ENCODE data around the gene GADD45G.

GADD45G gene

DNA sequence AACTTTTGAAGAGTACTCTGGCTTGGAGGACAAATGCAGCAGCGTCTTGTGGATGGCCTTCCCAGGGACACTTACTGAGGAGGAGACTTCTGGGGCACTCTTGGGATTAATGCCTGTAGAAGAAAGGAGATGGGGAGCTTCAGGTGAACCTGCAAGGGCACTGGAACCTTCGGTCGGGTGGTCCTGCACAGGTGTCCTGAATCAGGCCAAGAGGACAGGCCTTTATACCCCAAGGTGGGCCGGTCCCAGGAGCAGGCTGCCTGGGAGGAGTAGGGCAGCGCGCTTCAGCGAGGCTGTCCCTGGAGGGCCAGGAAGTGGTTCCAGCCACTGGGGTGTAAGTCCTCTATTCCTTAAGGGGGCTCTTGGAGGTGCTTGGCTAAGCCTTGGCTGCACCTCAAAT lies 27.9 kb downstream of the GADD45G start:
- Histone ChIP-seq H3K27ac (ENCODE audit: low read length) (no peak overlapping the region), H3K27me3 (ENCODE audit: control insufficient read depth in 1 of 2, insufficient read depth in 2 of 2, low read length in 2 of 2) (no peaks in the 10 kb centered on the region), H3K9ac (ENCODE audit: low read length in 2 of 2) (no peak overlapping the region), H3K4me1 (ENCODE audit: control insufficient read depth, insufficient read depth, low read length) (peaks cover 42% of the 10 kb centered on the region), H3K9me3 (ENCODE audit: control insufficient read depth in 2 of 2, low read length in 2 of 2) (no peaks in the 10 kb centered on the region), H3K4me3 (ENCODE audit: low read length in 2 of 2) (no peak overlapping the region), H3K36me3 (ENCODE audit: control insufficient read depth in 2 of 2, insufficient read depth in 2 of 2, low read length in 2 of 2) (no peaks in the 10 kb centered on the region)

DNA sequence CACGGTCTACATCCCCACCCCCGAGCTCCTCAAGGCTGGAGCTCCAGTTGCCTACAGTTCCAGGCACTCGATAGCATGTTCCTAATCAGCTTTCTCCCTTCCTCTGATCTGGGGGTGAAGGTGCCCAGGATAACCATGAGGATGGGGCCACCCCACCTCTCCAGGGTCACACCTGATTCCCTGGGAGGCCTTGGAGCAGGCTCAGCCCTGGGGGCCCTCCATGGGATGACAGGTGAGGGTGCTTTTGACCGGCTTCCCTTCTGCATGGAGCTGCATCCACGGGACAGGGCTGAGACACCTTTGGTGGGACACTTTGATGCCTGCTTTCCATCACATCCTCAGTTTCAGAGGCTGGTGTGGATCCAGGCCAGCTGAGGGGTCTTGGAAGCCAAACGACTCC lies 28.6 kb downstream of the GADD45G start:
- no peak overlapping the region for H3K4me3 ChIP-seq (ENCODE audit: low read length in 2 of 2)
- H3K27ac ChIP-seq (ENCODE audit: low read length) = no peak overlapping the region
- no peaks in the 10 kb centered on the region for H3K36me3 ChIP-seq (ENCODE audit: control insufficient read depth in 2 of 2, insufficient read depth in 2 of 2, low read length in 2 of 2)
- H3K9ac ChIP-seq (ENCODE audit: low read length in 2 of 2) = no peak overlapping the region
- no peaks in the 10 kb centered on the region for H3K9me3 ChIP-seq (ENCODE audit: control insufficient read depth in 2 of 2, low read length in 2 of 2)
- no peaks in the 10 kb centered on the region for H3K27me3 ChIP-seq (ENCODE audit: control insufficient read depth in 1 of 2, insufficient read depth in 2 of 2, low read length in 2 of 2)
- peaks cover 47% of the 10 kb centered on the region for H3K4me1 ChIP-seq (ENCODE audit: control insufficient read depth, insufficient read depth, low read length)

DNA sequence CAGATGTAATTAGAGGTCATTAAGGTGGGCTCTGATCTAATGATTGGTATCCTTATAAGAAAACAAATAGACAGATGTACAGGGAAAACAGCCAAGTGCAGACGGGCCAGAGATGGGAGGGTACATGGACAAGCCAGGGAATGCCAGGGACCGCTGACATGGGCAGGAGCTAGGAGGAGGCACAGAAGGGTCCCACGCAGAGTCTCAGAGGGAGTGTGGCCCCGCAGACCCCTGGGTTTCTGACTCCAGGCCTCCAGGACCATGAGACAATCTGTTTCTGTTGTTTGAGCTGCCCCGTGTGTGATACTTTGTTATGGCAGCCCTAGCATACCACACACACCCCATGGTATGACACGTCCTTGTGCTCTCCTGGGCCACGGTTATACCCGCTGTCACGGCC lies 29.1 kb downstream of the GADD45G start:
- no peaks in the 10 kb centered on the region for H3K36me3 ChIP-seq (ENCODE audit: control insufficient read depth in 2 of 2, insufficient read depth in 2 of 2, low read length in 2 of 2)
- H3K27me3 ChIP-seq (ENCODE audit: control insufficient read depth in 1 of 2, insufficient read depth in 2 of 2, low read length in 2 of 2) = no peaks in the 10 kb centered on the region
- H3K27ac ChIP-seq (ENCODE audit: low read length) = no peak overlapping the region
- no peak overlapping the region for H3K9ac ChIP-seq (ENCODE audit: low read length in 2 of 2)
- H3K4me1 ChIP-seq (ENCODE audit: control insufficient read depth, insufficient read depth, low read length) = peaks cover 52% of the 10 kb centered on the region
- no peak overlapping the region for H3K4me3 ChIP-seq (ENCODE audit: low read length in 2 of 2)
- H3K9me3 ChIP-seq (ENCODE audit: control insufficient read depth in 2 of 2, low read length in 2 of 2) = no peaks in the 10 kb centered on the region

DNA sequence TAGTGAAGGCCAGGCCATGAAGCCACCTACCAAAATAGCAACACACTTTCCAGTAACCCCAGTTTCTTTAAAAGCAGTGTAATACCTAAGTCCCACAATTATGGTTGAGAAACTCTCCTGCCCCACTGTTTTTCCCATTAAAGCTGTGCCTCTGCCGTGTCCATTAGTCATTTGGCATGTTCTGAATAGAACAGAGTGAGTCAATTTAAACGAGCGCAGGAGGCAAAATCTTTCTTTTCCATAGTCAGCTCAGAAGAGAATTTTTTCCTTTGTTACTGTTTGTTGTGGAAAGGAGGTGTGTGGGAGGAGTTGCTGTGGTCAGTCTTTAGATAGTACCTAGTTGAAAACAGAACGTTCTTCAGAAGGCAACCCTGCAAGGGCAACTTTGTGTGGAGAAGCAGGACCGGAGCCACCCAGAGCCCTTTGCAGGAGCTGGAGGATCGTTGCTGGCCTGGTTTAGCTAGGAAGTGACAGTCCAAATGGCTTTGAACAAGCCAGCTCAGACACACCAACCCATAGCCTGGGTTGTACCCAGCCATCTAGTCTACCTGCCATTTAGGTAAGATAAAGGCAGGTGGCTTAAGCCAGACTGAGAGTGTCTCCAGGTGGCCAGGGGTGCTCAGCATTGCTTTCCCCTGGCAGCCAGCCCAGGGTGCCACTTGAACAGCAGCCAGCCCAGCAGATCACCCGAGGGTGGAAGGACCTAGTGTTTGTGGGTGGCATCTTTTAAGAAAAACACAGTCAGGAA lies 30.4 kb downstream of the GADD45G start:
- H3K27ac ChIP-seq (ENCODE audit: low read length) = peak overlapping the region; percentile 25
- peaks cover 65% of the 10 kb centered on the region for H3K4me1 ChIP-seq (ENCODE audit: control insufficient read depth, insufficient read depth, low read length)

DNA sequence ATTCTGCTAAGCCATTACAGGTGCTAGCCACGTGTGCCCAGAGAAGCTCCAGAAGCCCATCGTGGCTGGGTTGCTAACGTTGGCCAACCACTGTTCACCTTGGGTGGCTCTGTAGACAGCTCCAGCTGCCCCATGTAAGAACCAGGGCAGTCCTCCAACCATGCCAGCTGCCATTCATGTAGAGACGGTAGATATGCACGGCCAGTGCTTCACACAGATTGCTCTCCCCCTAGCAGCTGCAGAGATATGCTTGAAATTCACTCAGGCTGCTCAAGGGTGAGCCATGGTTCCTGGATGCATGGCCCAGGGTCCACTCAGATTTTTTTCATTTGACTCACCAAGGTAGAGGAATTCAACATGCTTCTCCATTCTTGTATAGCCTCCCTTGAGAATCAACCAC lies 31.0 kb downstream of the GADD45G start:
- Histone ChIP-seq H3K27ac (ENCODE audit: low read length) (no peak overlapping the region), H3K9me3 (ENCODE audit: control insufficient read depth in 2 of 2, low read length in 2 of 2) (no peaks in the 10 kb centered on the region), H3K27me3 (ENCODE audit: control insufficient read depth in 1 of 2, insufficient read depth in 2 of 2, low read length in 2 of 2) (no peaks in the 10 kb centered on the region), H3K4me1 (ENCODE audit: control insufficient read depth, insufficient read depth, low read length) (peaks cover 67% of the 10 kb centered on the region), H3K9ac (ENCODE audit: low read length in 2 of 2) (no peak overlapping the region), H3K4me3 (ENCODE audit: low read length in 2 of 2) (no peak overlapping the region), H3K36me3 (ENCODE audit: control insufficient read depth in 2 of 2, insufficient read depth in 2 of 2, low read length in 2 of 2) (no peaks in the 10 kb centered on the region)

More for the DNA sequence above, 30.4 kb downstream of the GADD45G start:
- no peak overlapping the region for H3K9ac ChIP-seq (ENCODE audit: low read length in 2 of 2)
- H3K9me3 ChIP-seq (ENCODE audit: control insufficient read depth in 2 of 2, low read length in 2 of 2) = no peaks in the 10 kb centered on the region
- peak overlapping the region in 1 of 2 donors; percentile 22 for H3K4me3 ChIP-seq (ENCODE audit: low read length in 2 of 2)
- no peaks in the 10 kb centered on the region for H3K36me3 ChIP-seq (ENCODE audit: control insufficient read depth in 2 of 2, insufficient read depth in 2 of 2, low read length in 2 of 2)
- H3K27me3 ChIP-seq (ENCODE audit: control insufficient read depth in 1 of 2, insufficient read depth in 2 of 2, low read length in 2 of 2) = no peaks in the 10 kb centered on the region

DNA sequence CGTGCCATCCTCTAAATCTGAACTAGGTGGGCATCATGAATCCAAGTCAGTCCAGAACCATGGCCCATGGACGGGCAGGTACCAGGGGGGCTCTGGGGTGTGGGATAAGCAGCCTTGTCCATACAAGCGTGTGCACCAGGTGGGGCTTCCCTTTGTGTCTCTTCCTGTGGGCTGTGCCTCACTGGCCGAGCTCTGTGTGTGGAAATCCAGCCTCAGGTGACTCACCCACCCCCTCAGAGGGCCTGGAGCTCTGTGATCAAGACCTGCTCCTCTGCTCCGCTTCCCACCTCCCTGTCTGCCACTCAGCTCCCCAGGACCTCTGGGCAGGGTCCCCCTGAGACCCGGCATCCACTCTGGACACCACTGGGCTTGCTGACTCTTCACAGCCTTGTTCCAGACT lies 33.0 kb downstream of the GADD45G start:
- no peak overlapping the region for H3K27ac ChIP-seq (ENCODE audit: low read length)
- H3K9ac ChIP-seq (ENCODE audit: low read length in 2 of 2) = no peak overlapping the region
- no peak overlapping the region for H3K4me3 ChIP-seq (ENCODE audit: low read length in 2 of 2)
- peaks cover 52% of the 10 kb centered on the region for H3K4me1 ChIP-seq (ENCODE audit: control insufficient read depth, insufficient read depth, low read length)
- H3K27me3 ChIP-seq (ENCODE audit: control insufficient read depth in 1 of 2, insufficient read depth in 2 of 2, low read length in 2 of 2) = no peaks in the 10 kb centered on the region
- no peaks in the 10 kb centered on the region for H3K36me3 ChIP-seq (ENCODE audit: control insufficient read depth in 2 of 2, insufficient read depth in 2 of 2, low read length in 2 of 2)
- H3K9me3 ChIP-seq (ENCODE audit: control insufficient read depth in 2 of 2, low read length in 2 of 2) = no peaks in the 10 kb centered on the region

DNA sequence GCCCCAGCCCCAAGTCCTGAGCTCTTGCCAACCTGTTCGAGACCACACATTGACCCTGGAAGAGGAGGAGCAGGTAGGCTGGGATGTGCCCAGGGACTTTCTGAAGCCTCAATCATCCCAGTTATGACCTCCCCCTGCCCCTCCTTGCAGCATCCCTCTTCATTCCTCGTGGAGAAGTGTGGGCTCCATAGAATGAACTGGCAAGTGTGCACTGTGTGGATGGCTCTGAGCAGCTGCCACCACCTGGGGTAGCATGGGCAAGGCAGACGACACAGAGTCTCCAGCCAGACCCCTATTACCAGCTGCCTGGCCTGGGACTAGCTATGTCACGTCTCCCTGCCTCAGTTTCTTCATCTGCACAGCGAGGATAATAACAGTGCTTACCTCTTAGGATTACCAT lies 33.5 kb downstream of the GADD45G start:
- peaks cover 47% of the 10 kb centered on the region for H3K4me1 ChIP-seq (ENCODE audit: control insufficient read depth, insufficient read depth, low read length)
- peak overlapping the region; percentile 93 for H3K27ac ChIP-seq (ENCODE audit: low read length)
- no peak overlapping the region for H3K9ac ChIP-seq (ENCODE audit: low read length in 2 of 2)

DNA sequence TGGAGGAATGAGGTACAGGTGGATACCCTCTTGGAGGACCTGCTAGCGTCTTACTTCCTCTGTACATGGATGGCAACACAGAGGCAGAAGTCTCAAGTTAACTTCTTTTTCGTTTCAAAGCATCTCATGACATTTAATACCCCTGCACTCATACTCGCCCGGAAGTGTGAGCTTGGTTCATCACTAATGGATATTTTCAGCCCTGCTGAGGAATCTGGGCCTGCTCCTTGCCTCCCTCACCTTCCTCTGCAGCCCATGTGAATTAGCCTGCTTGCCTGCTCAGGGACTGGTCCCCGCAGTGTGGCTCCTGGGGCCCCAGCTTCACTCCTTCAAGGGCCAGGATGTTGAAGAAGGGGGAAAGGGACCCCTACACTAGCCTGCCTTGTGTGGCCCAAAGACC lies 34.1 kb downstream of the GADD45G start:
- H3K9me3 ChIP-seq (ENCODE audit: control insufficient read depth in 2 of 2, low read length in 2 of 2) = no peaks in the 10 kb centered on the region
- peaks cover 45% of the 10 kb centered on the region for H3K4me1 ChIP-seq (ENCODE audit: control insufficient read depth, insufficient read depth, low read length)
- H3K36me3 ChIP-seq (ENCODE audit: control insufficient read depth in 2 of 2, insufficient read depth in 2 of 2, low read length in 2 of 2) = no peaks in the 10 kb centered on the region
- no peaks in the 10 kb centered on the region for H3K27me3 ChIP-seq (ENCODE audit: control insufficient read depth in 1 of 2, insufficient read depth in 2 of 2, low read length in 2 of 2)
- H3K27ac ChIP-seq (ENCODE audit: low read length) = peak overlapping the region; percentile 93
- no peak overlapping the region for H3K9ac ChIP-seq (ENCODE audit: low read length in 2 of 2)
- peak overlapping the region in 1 of 2 donors; percentile 29 for H3K4me3 ChIP-seq (ENCODE audit: low read length in 2 of 2)

More for the DNA sequence above, 33.5 kb downstream of the GADD45G start:
- no peak overlapping the region for H3K4me3 ChIP-seq (ENCODE audit: low read length in 2 of 2)
- H3K27me3 ChIP-seq (ENCODE audit: control insufficient read depth in 1 of 2, insufficient read depth in 2 of 2, low read length in 2 of 2) = no peaks in the 10 kb centered on the region
- no peaks in the 10 kb centered on the region for H3K9me3 ChIP-seq (ENCODE audit: control insufficient read depth in 2 of 2, low read length in 2 of 2)
- H3K36me3 ChIP-seq (ENCODE audit: control insufficient read depth in 2 of 2, insufficient read depth in 2 of 2, low read length in 2 of 2) = no peaks in the 10 kb centered on the region

DNA sequence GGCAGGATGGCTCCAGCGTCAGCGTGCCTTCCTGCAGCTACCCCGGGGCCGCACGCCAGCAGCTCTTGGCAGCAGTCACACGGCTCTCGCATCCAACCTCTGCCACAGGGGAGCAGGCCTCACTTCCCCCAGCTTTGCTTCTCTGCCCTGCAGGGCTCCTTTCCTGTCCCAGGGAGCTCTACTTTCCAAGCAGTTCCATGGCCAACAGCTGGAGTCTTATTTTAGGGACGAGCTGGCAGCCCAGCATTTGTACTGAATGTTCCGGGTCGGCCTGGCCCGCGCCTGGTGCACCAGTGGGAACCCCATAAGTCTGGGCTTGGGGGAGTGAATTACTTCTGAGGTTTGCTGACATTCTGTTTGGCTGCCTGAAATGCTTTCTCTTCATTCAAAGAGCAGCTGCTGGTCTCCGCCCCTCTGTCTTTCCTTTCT lies 34.6 kb downstream of the GADD45G start:
- Histone ChIP-seq H3K36me3 (ENCODE audit: control insufficient read depth in 2 of 2, insufficient read depth in 2 of 2, low read length in 2 of 2) (no peaks in the 10 kb centered on the region), H3K4me1 (ENCODE audit: control insufficient read depth, insufficient read depth, low read length) (peaks cover 41% of the 10 kb centered on the region), H3K27ac (ENCODE audit: low read length) (peak overlapping the region; percentile 93), H3K9ac (ENCODE audit: low read length in 2 of 2) (peak overlapping the region; percentile 50 to 51), H3K4me3 (ENCODE audit: low read length in 2 of 2) (peak overlapping the region in 1 of 2 donors; percentile 8), H3K27me3 (ENCODE audit: control insufficient read depth in 1 of 2, insufficient read depth in 2 of 2, low read length in 2 of 2) (no peaks in the 10 kb centered on the region), H3K9me3 (ENCODE audit: control insufficient read depth in 2 of 2, low read length in 2 of 2) (no peaks in the 10 kb centered on the region)

DNA sequence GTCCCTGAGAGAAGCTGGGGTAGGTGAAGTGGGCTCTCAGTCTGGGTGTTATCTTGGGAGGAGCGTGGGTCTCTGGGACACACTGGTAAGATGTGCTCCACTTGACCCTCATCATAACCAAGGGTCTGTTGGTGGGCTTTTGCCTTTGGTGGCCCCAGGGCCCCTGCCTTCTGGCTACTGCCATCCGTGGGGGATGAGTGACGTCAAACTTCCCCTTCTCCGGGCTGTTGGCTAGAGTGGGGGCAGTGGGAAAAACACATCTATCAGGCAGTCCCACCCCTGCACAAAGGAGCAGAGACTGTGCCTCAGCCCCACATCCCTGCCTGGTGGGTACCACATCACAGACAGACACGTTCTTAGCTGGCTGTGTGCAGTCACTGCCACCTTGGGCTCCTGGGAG lies 35.1 kb downstream of the GADD45G start:
- Histone ChIP-seq H3K27ac (ENCODE audit: low read length) (peak overlapping the region; percentile 93), H3K27me3 (ENCODE audit: control insufficient read depth in 1 of 2, insufficient read depth in 2 of 2, low read length in 2 of 2) (no peaks in the 10 kb centered on the region), H3K4me1 (ENCODE audit: control insufficient read depth, insufficient read depth, low read length) (peaks cover 41% of the 10 kb centered on the region), H3K9ac (ENCODE audit: low read length in 2 of 2) (peak overlapping the region; percentile 50 to 51), H3K4me3 (ENCODE audit: low read length in 2 of 2) (peak overlapping the region in 1 of 2 donors; percentile 15), H3K36me3 (ENCODE audit: control insufficient read depth in 2 of 2, insufficient read depth in 2 of 2, low read length in 2 of 2) (no peaks in the 10 kb centered on the region), H3K9me3 (ENCODE audit: control insufficient read depth in 2 of 2, low read length in 2 of 2) (no peaks in the 10 kb centered on the region)

DNA sequence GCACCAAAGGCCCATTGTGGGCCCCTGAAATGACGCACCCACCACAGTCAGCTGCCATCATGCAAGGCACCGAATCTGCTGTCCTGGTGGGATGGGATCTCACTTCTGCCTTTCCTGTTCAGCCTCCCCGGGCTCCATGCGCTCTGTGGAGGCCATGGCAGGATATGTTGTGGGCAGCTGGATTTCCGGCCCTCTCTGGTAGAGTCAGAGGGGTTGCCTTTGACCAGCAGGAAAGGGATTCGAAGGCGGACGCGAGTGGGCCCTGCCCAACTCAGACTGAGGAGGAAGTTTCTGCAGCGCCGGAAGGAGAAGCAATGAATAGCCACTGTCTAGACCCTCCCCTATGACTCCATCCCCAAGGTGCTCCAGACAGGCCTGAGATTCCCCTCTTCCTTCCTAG lies 35.5 kb downstream of the GADD45G start:
- H3K4me3 ChIP-seq (ENCODE audit: low read length in 2 of 2) = peak overlapping the region in 1 of 2 donors; percentile 15
- H3K27me3 ChIP-seq (ENCODE audit: control insufficient read depth in 1 of 2, insufficient read depth in 2 of 2, low read length in 2 of 2) = no peaks in the 10 kb centered on the region
- peak overlapping the region; percentile 93 for H3K27ac ChIP-seq (ENCODE audit: low read length)
- no peaks in the 10 kb centered on the region for H3K36me3 ChIP-seq (ENCODE audit: control insufficient read depth in 2 of 2, insufficient read depth in 2 of 2, low read length in 2 of 2)
- no peaks in the 10 kb centered on the region for H3K9me3 ChIP-seq (ENCODE audit: control insufficient read depth in 2 of 2, low read length in 2 of 2)
- H3K4me1 ChIP-seq (ENCODE audit: control insufficient read depth, insufficient read depth, low read length) = peaks cover 37% of the 10 kb centered on the region
- H3K9ac ChIP-seq (ENCODE audit: low read length in 2 of 2) = peak overlapping the region in 1 of 2 donors; percentile 50

Measured in stomach smooth muscle (tissue), 2 donors.